ENCODE data around the gene NF2.

The NF2 gene

DNA sequence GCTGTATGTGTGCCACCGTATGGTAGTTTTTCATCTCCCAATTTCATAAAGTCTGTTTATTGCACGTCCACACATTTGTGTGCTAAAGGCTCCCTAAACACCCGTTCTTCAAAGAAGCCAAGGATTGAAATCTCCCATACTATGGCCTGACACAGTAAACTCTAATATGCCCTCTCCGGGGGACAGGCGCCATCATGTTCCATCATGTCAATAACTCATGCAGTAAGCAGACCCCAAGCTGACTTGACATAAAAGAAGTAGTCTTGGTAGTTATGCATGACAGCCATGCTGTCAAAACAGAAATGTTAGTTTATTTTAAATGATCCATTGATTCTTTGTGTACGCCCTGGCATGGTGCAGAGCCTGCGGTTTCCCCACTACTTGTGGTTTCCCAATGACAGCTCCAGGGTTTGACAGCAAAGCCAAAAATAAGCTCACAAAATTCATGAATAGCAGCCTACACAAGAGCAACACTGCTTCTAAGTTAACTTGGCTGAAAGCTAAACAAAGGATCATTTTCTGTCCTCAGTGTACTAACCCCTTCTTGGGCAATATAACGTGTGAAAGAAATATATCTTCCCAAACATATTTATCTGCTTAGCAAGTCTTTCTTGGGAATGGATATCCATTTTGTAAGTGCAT lies 59.9 kb downstream of the NF2 start:
- DNase-seq (ENCODE audit: low read depth, low spot score): peak; percentile 19
- TF ChIP-seq, protein P1, sequence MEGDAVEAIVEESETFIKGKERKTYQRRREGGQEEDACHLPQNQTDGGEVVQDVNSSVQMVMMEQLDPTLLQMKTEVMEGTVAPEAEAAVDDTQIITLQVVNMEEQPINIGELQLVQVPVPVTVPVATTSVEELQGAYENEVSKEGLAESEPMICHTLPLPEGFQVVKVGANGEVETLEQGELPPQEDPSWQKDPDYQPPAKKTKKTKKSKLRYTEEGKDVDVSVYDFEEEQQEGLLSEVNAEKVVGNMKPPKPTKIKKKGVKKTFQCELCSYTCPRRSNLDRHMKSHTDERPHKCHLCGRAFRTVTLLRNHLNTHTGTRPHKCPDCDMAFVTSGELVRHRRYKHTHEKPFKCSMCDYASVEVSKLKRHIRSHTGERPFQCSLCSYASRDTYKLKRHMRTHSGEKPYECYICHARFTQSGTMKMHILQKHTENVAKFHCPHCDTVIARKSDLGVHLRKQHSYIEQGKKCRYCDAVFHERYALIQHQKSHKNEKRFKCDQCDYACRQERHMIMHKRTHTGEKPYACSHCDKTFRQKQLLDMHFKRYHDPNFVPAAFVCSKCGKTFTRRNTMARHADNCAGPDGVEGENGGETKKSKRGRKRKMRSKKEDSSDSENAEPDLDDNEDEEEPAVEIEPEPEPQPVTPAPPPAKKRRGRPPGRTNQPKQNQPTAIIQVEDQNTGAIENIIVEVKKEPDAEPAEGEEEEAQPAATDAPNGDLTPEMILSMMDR (IDR thresholded peaks at IDR 0.05; ENCODE audit: low read depth, low read length): no peak
- in situ Hi-C loops (cut with HindIII; ENCODE audit: low sequenced_read_pairs): no loop called here

DNA sequence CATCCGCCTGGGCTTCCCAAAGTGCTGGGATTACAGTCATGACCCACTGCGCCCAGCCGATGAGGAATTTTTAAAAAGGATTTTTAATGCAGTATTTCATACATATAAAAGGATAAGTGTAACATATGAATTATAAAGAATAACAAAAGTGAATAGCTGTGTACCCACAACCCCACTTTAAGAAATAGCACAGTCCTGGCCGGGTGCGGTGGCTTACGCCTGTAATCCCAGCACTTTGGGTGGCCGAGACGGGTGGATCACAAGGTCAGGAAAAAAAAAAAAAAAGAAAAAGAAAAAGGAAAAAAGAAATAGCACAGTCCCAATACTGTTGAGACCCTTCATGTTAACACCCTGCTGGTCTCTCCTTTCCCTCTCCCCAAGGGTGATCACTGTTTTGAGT lies 62.1 kb downstream of the NF2 start:
- DNase-seq (ENCODE audit: low read depth, low spot score): no peak
- in situ Hi-C loops (cut with HindIII; ENCODE audit: low sequenced_read_pairs): no loop called here
- TF ChIP-seq, protein P1 (IDR thresholded peaks at IDR 0.05; ENCODE audit: low read depth, low read length): no peak
- H3K4me3 ChIP-seq (ENCODE audit: low read depth, low read length): no peak overlapping the region

More for the DNA sequence above, 59.9 kb downstream of the NF2 start:
- H3K4me3 ChIP-seq (ENCODE audit: low read depth, low read length): no peak overlapping the region

DNA sequence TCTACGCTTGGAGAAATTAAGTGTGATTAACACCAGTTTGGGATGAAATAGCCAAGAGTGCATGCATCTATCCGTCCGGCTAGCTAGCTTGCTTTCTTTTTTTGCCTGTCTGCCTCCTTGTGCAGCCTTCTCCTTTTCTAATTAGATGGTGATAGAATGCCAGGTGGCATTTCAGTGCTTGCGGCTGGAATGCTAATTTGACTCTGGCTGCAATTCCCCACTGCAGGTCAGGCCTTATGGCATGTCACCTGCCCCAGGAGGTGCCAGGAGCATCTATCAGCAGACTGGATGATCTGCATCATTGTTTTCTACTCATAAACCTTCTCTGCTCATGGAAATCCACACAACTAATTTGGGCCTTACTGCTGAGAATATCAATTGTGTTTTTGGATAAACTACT lies 65.2 kb downstream of the NF2 start:
- H3K4me3 ChIP-seq (ENCODE audit: low read depth, low read length): no peak overlapping the region
- TF ChIP-seq, protein P1 (IDR thresholded peaks at IDR 0.05; ENCODE audit: low read depth, low read length): no peak
- DNase-seq (ENCODE audit: low read depth, low spot score): no peak
- in situ Hi-C loops (cut with HindIII; ENCODE audit: low sequenced_read_pairs): no loop called here

DNA sequence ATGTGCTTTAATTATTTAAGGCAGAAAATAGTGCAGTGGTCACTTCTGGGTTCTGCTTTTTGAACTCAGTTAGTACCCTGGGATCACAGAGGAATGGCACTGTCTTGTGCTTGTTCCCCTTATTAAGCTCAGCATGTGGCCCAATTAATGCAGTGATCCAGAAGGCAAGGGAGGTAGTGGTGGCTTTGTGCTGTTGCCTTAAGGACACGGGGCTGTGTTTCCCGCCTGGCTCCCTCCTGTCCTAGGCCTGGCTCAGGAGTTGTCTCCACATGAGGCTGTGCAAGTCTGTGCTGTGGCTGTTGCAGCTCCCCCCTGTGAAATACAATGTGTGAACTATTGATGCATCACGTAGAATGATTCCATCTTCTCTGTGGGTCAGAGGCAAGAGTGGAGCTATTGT lies 67.2 kb downstream of the NF2 start:
- H3K4me3 ChIP-seq (ENCODE audit: low read depth, low read length): no peak overlapping the region
- TF ChIP-seq, protein P1 (IDR thresholded peaks at IDR 0.05; ENCODE audit: low read depth, low read length): no peak
- no peak for DNase-seq (ENCODE audit: low read depth, low spot score)
- in situ Hi-C loops (cut with HindIII; ENCODE audit: low sequenced_read_pairs): no loop called here

DNA sequence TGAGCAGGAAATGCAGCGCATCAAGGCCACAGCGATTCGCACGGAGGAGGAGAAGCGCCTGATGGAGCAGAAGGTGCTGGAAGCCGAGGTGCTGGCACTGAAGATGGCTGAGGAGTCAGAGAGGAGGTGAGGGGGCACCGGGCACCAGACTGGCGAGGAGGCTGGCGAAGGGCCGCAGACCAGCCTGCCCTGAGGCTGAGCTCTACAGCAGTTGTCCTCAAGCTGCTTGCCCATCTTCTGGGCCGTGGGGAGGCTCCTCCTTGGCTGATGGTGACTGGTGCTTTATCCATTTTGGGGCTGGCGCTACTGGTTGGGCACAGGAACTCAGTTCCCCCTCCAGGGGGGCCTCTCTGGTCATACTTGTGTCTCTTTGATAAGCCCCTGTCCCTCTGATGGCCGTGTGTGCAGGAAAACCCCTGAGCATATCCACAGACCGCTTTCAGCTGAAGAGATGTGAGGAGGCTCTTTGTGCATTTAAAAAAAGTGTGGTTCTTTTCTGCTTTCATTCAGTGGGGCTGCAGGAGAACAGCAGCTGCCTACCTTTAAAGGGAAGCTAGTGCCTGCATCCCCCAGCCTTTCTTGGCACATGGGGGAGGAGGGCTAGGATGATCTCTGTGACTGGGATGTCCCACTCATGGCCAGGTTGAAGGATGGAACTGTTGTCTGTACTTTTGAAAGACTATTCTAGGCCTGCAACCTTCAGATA lies 70.1 kb downstream of the NF2 start:
- TF ChIP-seq, protein P1 (IDR thresholded peaks at IDR 0.05; ENCODE audit: low read depth, low read length): no peak
- no peak overlapping the region for H3K4me3 ChIP-seq (ENCODE audit: low read depth, low read length)
- DNase-seq (ENCODE audit: low read depth, low spot score): no peak
- in situ Hi-C loops (cut with HindIII; ENCODE audit: low sequenced_read_pairs): no loop called here

DNA sequence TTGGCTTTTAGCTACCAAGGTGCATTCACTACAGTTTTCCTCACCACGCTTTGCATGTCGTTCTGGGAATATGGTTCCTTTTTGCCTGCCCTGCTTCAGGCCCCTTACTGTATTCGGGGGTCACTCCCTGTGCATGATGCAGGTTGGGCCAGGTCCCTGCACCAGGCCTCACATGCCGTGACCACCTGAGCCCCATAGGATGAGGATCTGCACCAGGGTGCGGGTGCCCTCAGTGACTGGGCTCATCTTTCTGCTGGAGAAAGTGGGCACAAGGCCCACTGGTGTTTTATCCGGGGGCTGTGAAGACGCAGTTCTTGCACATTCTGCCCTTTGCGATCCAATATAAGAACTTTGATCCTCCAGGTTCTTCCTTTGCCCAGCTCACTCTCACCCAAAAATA lies 70.7 kb downstream of the NF2 start:
- in situ Hi-C loops (cut with HindIII; ENCODE audit: low sequenced_read_pairs): no loop called here
- DNase-seq (ENCODE audit: low read depth, low spot score): no peak
- TF ChIP-seq, protein P1 (IDR thresholded peaks at IDR 0.05; ENCODE audit: low read depth, low read length): no peak
- H3K4me3 ChIP-seq (ENCODE audit: low read depth, low read length): no peak overlapping the region

Data from astrocyte of the spinal cord (primary cell).